ENCODE results near the gene PEAK1.

GRCh38 chr15:77311618-77312398 lies 108.1 kb downstream of the PEAK1 start:
- TF ChIP-seq POLR2AphosphoS5 (IDR thresholded peaks at IDR 0.05; ENCODE audit: control insufficient read depth, insufficient read depth, low read depth, low read length) (no peak), CTCF (IDR thresholded peaks at IDR 0.05 in 2 of 3, conservative IDR thresholded peaks at IDR 0.05 in 1 of 3; ENCODE audit: insufficient read depth in 2 of 3, low read depth in 1 of 3, low read length in 3 of 3) (peak in 2 of 3 experiments; percentile 14 to 21; a peak in 2 of 6 replicates), JUN (IDR thresholded peaks at IDR 0.05; ENCODE audit: borderline replicate concordance, low read depth, low read length) (no peak), JUN (CRISPR knock-in tag; IDR thresholded peaks at IDR 0.05; ENCODE audit: borderline replicate concordance) (no peak), ATF7 (IDR thresholded peaks at IDR 0.05) (no peak), HNRNPL (IDR thresholded peaks at IDR 0.05; ENCODE audit: low read depth, low read length) (no peak), TEAD4 (IDR thresholded peaks at IDR 0.05; ENCODE audit: low read length) (no peak), TEAD4 (CRISPR knock-in tag; IDR thresholded peaks at IDR 0.05; ENCODE audit: borderline replicate concordance) (no peak), TFAM (CRISPR knock-in tag; conservative IDR thresholded peaks at IDR 0.05) (no peak), SMARCB1 (IDR thresholded peaks at IDR 0.05; ENCODE audit: insufficient read length, low read depth) (no peak), USF2 (CRISPR knock-in tag; IDR thresholded peaks at IDR 0.05) (no peak), ERF (CRISPR knock-in tag; IDR thresholded peaks at IDR 0.05) (no peak)
- TF ChIP-seq, protein P1, sequence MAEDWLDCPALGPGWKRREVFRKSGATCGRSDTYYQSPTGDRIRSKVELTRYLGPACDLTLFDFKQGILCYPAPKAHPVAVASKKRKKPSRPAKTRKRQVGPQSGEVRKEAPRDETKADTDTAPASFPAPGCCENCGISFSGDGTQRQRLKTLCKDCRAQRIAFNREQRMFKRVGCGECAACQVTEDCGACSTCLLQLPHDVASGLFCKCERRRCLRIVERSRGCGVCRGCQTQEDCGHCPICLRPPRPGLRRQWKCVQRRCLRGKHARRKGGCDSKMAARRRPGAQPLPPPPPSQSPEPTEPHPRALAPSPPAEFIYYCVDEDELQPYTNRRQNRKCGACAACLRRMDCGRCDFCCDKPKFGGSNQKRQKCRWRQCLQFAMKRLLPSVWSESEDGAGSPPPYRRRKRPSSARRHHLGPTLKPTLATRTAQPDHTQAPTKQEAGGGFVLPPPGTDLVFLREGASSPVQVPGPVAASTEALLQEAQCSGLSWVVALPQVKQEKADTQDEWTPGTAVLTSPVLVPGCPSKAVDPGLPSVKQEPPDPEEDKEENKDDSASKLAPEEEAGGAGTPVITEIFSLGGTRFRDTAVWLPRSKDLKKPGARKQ (CRISPR knock-in tag; IDR thresholded peaks at IDR 0.05): no peak

Data from K562 (cell line).